Gastrocnemius medialis (tissue), 4 donors: ENCODE measurements around the gene C1QTNF9. TPM values are rescaled to one million over a fixed set of nuclear protein-coding genes. Genes with fewer than 3 reads are reported as not detected.

Experiments
- ATAC-seq, 2 donors: fragments of 150-250 bp; one replicate each; pipeline ENCODE4 v1.9.1; 2016
- DNase-seq, 2 donors: peaks; one replicate each; pipeline ENCODE4 v3.0.0-alpha.2; 2019
- H3K27ac ChIP-seq, 4 donors: fragments of 200-600 bp; sonication (generic); 1 replicate in 1 of 4; 2 replicates in 3 of 4; pipeline ENCODE4 v1.5.1; 2016 to 2018; ENCODE audit warnings: mild to moderate bottlenecking in 2 of 4, moderate library complexity in 1 of 4
- H3K27me3 ChIP-seq, 3 donors: fragments of 200-600 bp; sonication (generic) in 2 of 3; 1 replicate in 1 of 3; 2 replicates in 2 of 3; pipeline versions ENCODE4 v1.5.1 to v1.6.0; 2016 to 2019; ENCODE audit warnings: mild to moderate bottlenecking in 1 of 3, moderate library complexity in 1 of 3
- H3K36me3 ChIP-seq, 2 donors: fragments of 200-600 bp; sonication (generic) in 1 of 2; one replicate each; pipeline ENCODE4 v1.5.1; 2017 to 2018
- H3K4me1 ChIP-seq, 2 donors: fragments of 200-600 bp; sonication (generic) in 1 of 2; one replicate each; pipeline ENCODE4 v1.5.1; 2016 to 2017; ENCODE audit warnings: mild to moderate bottlenecking in 2 of 2
- H3K4me3 ChIP-seq, 4 donors: fragments of 200-600 bp; sonication (generic) in 3 of 4; 1 replicate in 1 of 4; 2 replicates in 3 of 4; pipeline ENCODE4 v1.5.1; 2016 to 2019; ENCODE audit warnings: mild to moderate bottlenecking in 2 of 4
- H3K9me3 ChIP-seq, 3 donors: fragments of 200-600 bp; sonication (generic) in 2 of 3; 1 replicate in 1 of 3; 2 replicates in 2 of 3; pipeline ENCODE4 v1.5.1; 2016 to 2019
- POLR2A ChIP-seq, 2 donors: fragments of 450-650 bp; IDR thresholded peaks; one replicate each; pipeline ENCODE4 v1.6.1; 2017; ENCODE audit warnings: antibody characterized with exemption in 2 of 2, mild to moderate bottlenecking in 2 of 2, moderate library complexity in 2 of 2
- in situ Hi-C, 4 donors: fragments of 200-750 bp; cut with MboI; loops; one replicate each; pipeline versions ENCODE4 v1.15.0 to v1.8.0; 2017; ENCODE audit warnings: low sequenced_read_pairs in 4 of 4
- intact Hi-C: fragments of 100-400 bp; cut with DNase I; formaldehyde crosslinking; loops from one replicate; pipeline ENCODE4 v1.15.1; 2023; ENCODE audit warnings: low total_unique reads
- total RNA-seq, 4 donors: library from RNA; depleted of rRNA; stranded (reverse); fragments of >200 nt; gene quantifications; one replicate each; pipeline versions ENCODE4 v1.1.0 to v1.2.3, GENCODE V29; 2016
- TF ChIP-seq, protein P1 (sequence below), 5 experiments: fragments of 450-650 bp in 3 of 5; fragments of 200-600 bp in 2 of 5; sonication (generic) in 2 of 5; IDR thresholded peaks in 4 of 5; conservative IDR thresholded peaks in 1 of 5; 1 replicate in 4 of 5; 2 replicates in 1 of 5; pipeline ENCODE4 v1.5.1; 2016 to 2019; ENCODE audit warnings: antibody characterized with exemption in 5 of 5, mild to moderate bottlenecking in 3 of 5, moderate library complexity in 3 of 5

The C1QTNF9 gene
- total RNA-seq, 4 donors from 2014 or later = 1.0 to 2.1 (median 1.5) TPM

GRCh38 chr13:24275041-24275440, 34.3 kb upstream of the C1QTNF9 start:
- Histone ChIP-seq H3K4me1 (peaks cover 5 to 18% of the 10 kb centered on the region in 2 donors), H3K27ac (no peak overlapping the region), H3K27me3 (no peaks in the 10 kb centered on the region), H3K4me3 (no peak overlapping the region), H3K9me3 (no peaks in the 10 kb centered on the region), H3K36me3 (no peaks in the 10 kb centered on the region)
- no peak for DNase-seq
- no peak for TF ChIP-seq POLR2A (IDR thresholded peaks at IDR 0.05)
- TF ChIP-seq, protein P1, sequence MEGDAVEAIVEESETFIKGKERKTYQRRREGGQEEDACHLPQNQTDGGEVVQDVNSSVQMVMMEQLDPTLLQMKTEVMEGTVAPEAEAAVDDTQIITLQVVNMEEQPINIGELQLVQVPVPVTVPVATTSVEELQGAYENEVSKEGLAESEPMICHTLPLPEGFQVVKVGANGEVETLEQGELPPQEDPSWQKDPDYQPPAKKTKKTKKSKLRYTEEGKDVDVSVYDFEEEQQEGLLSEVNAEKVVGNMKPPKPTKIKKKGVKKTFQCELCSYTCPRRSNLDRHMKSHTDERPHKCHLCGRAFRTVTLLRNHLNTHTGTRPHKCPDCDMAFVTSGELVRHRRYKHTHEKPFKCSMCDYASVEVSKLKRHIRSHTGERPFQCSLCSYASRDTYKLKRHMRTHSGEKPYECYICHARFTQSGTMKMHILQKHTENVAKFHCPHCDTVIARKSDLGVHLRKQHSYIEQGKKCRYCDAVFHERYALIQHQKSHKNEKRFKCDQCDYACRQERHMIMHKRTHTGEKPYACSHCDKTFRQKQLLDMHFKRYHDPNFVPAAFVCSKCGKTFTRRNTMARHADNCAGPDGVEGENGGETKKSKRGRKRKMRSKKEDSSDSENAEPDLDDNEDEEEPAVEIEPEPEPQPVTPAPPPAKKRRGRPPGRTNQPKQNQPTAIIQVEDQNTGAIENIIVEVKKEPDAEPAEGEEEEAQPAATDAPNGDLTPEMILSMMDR (IDR thresholded peaks at IDR 0.05 in 4 of 5, conservative IDR thresholded peaks at IDR 0.05 in 1 of 5) = no peak
- ATAC-seq = no peak
- intact Hi-C loops = no loop called here
- in situ Hi-C loops = no loop called here

GRCh38 chr13:24276306-24276705, 33.1 kb upstream of the C1QTNF9 start:
- Histone ChIP-seq H3K27me3 (no peaks in the 10 kb centered on the region), H3K4me3 (no peak overlapping the region), H3K4me1 (peaks cover 0 to 11% of the 10 kb centered on the region in 2 donors), H3K9me3 (no peaks in the 10 kb centered on the region), H3K36me3 (no peaks in the 10 kb centered on the region), H3K27ac (no peak overlapping the region)
- no peak for DNase-seq
- ATAC-seq = no peak
- intact Hi-C loops = no loop called here
- no peak for TF ChIP-seq POLR2A (IDR thresholded peaks at IDR 0.05)
- TF ChIP-seq, protein P1 (IDR thresholded peaks at IDR 0.05 in 4 of 5, conservative IDR thresholded peaks at IDR 0.05 in 1 of 5) = no peak
- in situ Hi-C loops = no loop called here

DNA sequence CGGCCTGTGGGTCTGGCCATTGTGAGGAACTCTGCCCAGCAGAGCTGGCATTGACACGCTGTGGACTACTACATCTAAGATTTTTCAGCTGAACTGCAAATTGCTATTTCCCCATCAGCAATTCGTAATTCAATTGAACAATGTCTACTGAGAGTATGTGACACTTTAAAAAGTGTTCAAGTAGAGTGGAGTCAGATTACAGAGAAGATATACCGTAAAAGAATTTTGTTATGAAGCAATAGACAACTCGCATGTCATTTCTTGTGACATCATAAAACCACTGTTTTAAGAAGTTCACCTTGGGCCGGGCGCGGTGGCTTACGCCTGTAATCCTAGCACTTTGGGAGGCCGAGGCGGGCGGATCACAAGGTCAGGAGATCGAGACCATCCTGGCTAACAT, 32.5 kb upstream of the C1QTNF9 start:
- TF ChIP-seq, protein P1 (IDR thresholded peaks at IDR 0.05 in 4 of 5, conservative IDR thresholded peaks at IDR 0.05 in 1 of 5) = no peak
- TF ChIP-seq POLR2A (IDR thresholded peaks at IDR 0.05) = no peak
- no peaks in the 10 kb centered on the region for H3K36me3 ChIP-seq
- in situ Hi-C loops = no loop called here
- ATAC-seq (no peak), DNase-seq (no peak)
- no peaks in the 10 kb centered on the region for H3K27me3 ChIP-seq
- H3K4me1 ChIP-seq = peaks cover 0 to 11% of the 10 kb centered on the region in 2 donors
- no peak overlapping the region for H3K27ac ChIP-seq
- intact Hi-C loops = no loop called here
- no peak overlapping the region for H3K4me3 ChIP-seq
- H3K9me3 ChIP-seq = no peaks in the 10 kb centered on the region

GRCh38 chr13:24277761-24278160, 31.6 kb upstream of the C1QTNF9 start:
- Histone ChIP-seq H3K27ac (no peak overlapping the region), H3K36me3 (no peaks in the 10 kb centered on the region), H3K27me3 (no peaks in the 10 kb centered on the region), H3K4me1 (peaks cover 0 to 6% of the 10 kb centered on the region in 2 donors), H3K9me3 (no peaks in the 10 kb centered on the region), H3K4me3 (no peak overlapping the region)
- TF ChIP-seq POLR2A (IDR thresholded peaks at IDR 0.05) = no peak
- TF ChIP-seq, protein P1 (IDR thresholded peaks at IDR 0.05 in 4 of 5, conservative IDR thresholded peaks at IDR 0.05 in 1 of 5) = no peak
- ATAC-seq (no peak), DNase-seq (no peak)
- in situ Hi-C loops = no loop called here
- intact Hi-C loops = no loop called here
